ENCODE results near the gene EIF1AX. TPM values are rescaled to one million over a fixed set of nuclear protein-coding genes. Genes with fewer than 3 reads are reported as not detected.

EIF1AX gene
- total and polyA plus RNA-seq, 9 of the 15 experiments (the other 6 are each of a cell fraction or from before 2014, with no cell fraction given), result 54.2 to 178 (median 73.5) TPM

DNA sequence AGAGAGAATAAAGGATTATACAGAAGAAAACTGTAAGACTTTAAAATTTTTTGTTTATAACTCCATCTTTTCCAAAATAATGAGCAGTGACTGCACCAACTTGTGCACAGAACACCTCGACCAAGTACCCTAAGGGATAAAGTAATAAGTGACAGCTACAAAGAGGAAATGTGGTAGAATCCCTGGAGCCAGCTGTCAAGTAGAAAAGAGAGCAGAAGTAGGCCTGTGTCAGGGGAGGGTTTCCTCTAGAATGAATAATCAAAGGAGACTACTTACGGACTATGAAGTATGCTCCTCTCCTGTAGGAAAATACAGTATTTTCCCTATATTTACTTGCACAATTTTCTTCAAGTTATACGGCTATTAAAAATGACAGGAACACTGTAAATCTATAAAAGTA, 1.2 kb downstream of the EIF1AX start (continued):
- TF ChIP-seq, protein P1, sequence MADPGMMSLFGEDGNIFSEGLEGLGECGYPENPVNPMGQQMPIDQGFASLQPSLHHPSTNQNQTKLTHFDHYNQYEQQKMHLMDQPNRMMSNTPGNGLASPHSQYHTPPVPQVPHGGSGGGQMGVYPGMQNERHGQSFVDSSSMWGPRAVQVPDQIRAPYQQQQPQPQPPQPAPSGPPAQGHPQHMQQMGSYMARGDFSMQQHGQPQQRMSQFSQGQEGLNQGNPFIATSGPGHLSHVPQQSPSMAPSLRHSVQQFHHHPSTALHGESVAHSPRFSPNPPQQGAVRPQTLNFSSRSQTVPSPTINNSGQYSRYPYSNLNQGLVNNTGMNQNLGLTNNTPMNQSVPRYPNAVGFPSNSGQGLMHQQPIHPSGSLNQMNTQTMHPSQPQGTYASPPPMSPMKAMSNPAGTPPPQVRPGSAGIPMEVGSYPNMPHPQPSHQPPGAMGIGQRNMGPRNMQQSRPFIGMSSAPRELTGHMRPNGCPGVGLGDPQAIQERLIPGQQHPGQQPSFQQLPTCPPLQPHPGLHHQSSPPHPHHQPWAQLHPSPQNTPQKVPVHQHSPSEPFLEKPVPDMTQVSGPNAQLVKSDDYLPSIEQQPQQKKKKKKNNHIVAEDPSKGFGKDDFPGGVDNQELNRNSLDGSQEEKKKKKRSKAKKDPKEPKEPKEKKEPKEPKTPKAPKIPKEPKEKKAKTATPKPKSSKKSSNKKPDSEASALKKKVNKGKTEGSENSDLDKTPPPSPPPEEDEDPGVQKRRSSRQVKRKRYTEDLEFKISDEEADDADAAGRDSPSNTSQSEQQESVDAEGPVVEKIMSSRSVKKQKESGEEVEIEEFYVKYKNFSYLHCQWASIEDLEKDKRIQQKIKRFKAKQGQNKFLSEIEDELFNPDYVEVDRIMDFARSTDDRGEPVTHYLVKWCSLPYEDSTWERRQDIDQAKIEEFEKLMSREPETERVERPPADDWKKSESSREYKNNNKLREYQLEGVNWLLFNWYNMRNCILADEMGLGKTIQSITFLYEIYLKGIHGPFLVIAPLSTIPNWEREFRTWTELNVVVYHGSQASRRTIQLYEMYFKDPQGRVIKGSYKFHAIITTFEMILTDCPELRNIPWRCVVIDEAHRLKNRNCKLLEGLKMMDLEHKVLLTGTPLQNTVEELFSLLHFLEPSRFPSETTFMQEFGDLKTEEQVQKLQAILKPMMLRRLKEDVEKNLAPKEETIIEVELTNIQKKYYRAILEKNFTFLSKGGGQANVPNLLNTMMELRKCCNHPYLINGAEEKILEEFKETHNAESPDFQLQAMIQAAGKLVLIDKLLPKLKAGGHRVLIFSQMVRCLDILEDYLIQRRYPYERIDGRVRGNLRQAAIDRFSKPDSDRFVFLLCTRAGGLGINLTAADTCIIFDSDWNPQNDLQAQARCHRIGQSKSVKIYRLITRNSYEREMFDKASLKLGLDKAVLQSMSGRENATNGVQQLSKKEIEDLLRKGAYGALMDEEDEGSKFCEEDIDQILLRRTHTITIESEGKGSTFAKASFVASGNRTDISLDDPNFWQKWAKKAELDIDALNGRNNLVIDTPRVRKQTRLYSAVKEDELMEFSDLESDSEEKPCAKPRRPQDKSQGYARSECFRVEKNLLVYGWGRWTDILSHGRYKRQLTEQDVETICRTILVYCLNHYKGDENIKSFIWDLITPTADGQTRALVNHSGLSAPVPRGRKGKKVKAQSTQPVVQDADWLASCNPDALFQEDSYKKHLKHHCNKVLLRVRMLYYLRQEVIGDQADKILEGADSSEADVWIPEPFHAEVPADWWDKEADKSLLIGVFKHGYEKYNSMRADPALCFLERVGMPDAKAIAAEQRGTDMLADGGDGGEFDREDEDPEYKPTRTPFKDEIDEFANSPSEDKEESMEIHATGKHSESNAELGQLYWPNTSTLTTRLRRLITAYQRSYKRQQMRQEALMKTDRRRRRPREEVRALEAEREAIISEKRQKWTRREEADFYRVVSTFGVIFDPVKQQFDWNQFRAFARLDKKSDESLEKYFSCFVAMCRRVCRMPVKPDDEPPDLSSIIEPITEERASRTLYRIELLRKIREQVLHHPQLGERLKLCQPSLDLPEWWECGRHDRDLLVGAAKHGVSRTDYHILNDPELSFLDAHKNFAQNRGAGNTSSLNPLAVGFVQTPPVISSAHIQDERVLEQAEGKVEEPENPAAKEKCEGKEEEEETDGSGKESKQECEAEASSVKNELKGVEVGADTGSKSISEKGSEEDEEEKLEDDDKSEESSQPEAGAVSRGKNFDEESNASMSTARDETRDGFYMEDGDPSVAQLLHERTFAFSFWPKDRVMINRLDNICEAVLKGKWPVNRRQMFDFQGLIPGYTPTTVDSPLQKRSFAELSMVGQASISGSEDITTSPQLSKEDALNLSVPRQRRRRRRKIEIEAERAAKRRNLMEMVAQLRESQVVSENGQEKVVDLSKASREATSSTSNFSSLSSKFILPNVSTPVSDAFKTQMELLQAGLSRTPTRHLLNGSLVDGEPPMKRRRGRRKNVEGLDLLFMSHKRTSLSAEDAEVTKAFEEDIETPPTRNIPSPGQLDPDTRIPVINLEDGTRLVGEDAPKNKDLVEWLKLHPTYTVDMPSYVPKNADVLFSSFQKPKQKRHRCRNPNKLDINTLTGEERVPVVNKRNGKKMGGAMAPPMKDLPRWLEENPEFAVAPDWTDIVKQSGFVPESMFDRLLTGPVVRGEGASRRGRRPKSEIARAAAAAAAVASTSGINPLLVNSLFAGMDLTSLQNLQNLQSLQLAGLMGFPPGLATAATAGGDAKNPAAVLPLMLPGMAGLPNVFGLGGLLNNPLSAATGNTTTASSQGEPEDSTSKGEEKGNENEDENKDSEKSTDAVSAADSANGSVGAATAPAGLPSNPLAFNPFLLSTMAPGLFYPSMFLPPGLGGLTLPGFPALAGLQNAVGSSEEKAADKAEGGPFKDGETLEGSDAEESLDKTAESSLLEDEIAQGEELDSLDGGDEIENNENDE (IDR thresholded peaks at IDR 0.05; ENCODE audit: low read depth, low read length), result no peak
- TF ChIP-seq, protein P2, sequence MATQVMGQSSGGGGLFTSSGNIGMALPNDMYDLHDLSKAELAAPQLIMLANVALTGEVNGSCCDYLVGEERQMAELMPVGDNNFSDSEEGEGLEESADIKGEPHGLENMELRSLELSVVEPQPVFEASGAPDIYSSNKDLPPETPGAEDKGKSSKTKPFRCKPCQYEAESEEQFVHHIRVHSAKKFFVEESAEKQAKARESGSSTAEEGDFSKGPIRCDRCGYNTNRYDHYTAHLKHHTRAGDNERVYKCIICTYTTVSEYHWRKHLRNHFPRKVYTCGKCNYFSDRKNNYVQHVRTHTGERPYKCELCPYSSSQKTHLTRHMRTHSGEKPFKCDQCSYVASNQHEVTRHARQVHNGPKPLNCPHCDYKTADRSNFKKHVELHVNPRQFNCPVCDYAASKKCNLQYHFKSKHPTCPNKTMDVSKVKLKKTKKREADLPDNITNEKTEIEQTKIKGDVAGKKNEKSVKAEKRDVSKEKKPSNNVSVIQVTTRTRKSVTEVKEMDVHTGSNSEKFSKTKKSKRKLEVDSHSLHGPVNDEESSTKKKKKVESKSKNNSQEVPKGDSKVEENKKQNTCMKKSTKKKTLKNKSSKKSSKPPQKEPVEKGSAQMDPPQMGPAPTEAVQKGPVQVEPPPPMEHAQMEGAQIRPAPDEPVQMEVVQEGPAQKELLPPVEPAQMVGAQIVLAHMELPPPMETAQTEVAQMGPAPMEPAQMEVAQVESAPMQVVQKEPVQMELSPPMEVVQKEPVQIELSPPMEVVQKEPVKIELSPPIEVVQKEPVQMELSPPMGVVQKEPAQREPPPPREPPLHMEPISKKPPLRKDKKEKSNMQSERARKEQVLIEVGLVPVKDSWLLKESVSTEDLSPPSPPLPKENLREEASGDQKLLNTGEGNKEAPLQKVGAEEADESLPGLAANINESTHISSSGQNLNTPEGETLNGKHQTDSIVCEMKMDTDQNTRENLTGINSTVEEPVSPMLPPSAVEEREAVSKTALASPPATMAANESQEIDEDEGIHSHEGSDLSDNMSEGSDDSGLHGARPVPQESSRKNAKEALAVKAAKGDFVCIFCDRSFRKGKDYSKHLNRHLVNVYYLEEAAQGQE (IDR thresholded peaks at IDR 0.05; ENCODE audit: borderline replicate concordance), result no peak
- TF ChIP-seq, protein P2 (CRISPR knock-in tag; IDR thresholded peaks at IDR 0.05; ENCODE audit: low read depth), result no peak
- no peak for TF ChIP-seq ZZZ3 (IDR thresholded peaks at IDR 0.05)
- TF ChIP-seq, protein P3, sequence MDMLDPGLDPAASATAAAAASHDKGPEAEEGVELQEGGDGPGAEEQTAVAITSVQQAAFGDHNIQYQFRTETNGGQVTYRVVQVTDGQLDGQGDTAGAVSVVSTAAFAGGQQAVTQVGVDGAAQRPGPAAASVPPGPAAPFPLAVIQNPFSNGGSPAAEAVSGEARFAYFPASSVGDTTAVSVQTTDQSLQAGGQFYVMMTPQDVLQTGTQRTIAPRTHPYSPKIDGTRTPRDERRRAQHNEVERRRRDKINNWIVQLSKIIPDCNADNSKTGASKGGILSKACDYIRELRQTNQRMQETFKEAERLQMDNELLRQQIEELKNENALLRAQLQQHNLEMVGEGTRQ (CRISPR knock-in tag; IDR thresholded peaks at IDR 0.05), result no peak
- no peak for TF ChIP-seq HLTF (IDR thresholded peaks at IDR 0.05)
- no peak for TF ChIP-seq CREM (IDR thresholded peaks at IDR 0.05; ENCODE audit: low read depth)
- TF ChIP-seq MED1 (CRISPR knock-in tag; IDR thresholded peaks at IDR 0.05; ENCODE audit: borderline replicate concordance), result no peak
- TF ChIP-seq RBM34 (IDR thresholded peaks at IDR 0.05; ENCODE audit: borderline replicate concordance, insufficient read depth, low read length), result no peak
